ENCODE measurements around the gene CABLES2.
"Not testable (repeated sequence)": the region's sequence is repeated elsewhere in the genome, so short reads cannot be mapped to it uniquely, and the experiment has no call there.

CABLES2 gene

DNA sequence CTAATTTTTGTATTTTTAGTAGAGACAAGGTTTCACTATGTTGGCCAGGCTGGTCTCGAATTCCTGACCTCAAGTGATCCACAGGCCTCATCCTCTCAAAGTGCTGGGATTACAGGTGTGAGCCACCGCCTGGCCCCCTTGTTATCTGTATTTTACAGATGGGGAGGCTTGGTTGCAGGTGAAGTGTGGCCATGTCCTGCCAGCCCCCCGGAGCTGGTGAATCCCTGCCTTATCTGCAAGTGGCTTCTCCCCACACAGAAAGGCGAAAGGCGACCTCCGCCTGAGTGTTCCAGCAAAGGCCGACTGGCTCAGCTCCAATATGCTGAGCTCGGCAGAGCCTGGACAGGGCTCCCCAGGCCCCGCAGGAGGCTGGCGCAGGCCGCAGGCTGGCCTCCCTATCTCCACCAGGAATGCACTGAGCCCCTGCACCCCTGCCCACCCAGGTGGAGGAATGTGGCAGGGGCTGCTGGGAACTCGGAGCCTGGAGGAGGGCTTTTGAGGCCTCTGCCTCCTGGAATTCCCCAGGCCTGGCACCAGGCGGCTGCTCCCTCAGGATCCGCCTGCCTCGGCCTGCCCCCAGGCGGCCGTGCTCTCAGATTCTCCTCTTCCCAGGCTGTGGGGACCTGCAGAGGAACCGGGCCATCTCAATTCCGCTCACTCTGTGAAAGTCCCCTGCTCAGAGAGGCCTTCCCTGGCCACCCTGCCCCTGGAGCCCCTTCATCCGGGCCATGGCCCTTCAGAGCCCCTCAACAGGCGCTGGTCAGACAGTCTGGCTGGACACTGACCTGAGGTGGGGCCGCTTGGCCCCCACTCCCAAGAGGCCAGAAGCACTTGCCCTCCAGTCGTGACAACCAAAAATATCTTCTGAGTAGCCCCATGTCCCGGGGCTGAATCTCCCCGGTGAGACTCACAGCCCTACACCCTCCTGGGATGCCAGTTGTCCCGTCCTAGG lies 30.7 kb downstream of the CABLES2 start:
- H3K9me3 ChIP-seq (ENCODE audit: control insufficient read depth, insufficient read depth, low read length) = no peaks in the 10 kb centered on the region
- no peak overlapping the region for H3K4me2 ChIP-seq (ENCODE audit: low read length)
- H3K4me3 ChIP-seq (ENCODE audit: low read length) = no peak overlapping the region
- no peaks in the 10 kb centered on the region; the same call in 1 of the 2 replicates for H3K27me3 ChIP-seq (ENCODE audit: control insufficient read depth, low read length)
- H3K36me3 ChIP-seq (ENCODE audit: control insufficient read depth, low read length) = peaks cover 3% of the 10 kb centered on the region; the same call in 1 of the 2 replicates
- 0 out of 2 replicates have a peak, but pooled peaks cover 3% of the 10 kb centered on the region for H3K79me2 ChIP-seq (ENCODE audit: control insufficient read depth, low read length)
- H3K27ac ChIP-seq (ENCODE audit: low read depth, low read length) = no peak overlapping the region
- H3K4me1 ChIP-seq (ENCODE audit: control insufficient read depth, low read length) = peaks cover 5% of the 10 kb centered on the region; the same call in 1 of the 2 replicates
- no peaks in the 10 kb centered on the region for H4K20me1 ChIP-seq (ENCODE audit: control insufficient read depth, insufficient read depth, low read depth, low read length)
- no peaks in the 10 kb centered on the region for H3K9me2 ChIP-seq (replicated peaks; ENCODE audit: control insufficient read depth, low read length)
- H3F3A ChIP-seq (ENCODE audit: control insufficient read depth, insufficient read depth) = no peaks in the 10 kb centered on the region
- TF ChIP-seq EZH2phosphoT487 (IDR thresholded peaks at IDR 0.05; ENCODE audit: borderline replicate concordance, low read length) = no peak
- TF ChIP-seq, protein P1, sequence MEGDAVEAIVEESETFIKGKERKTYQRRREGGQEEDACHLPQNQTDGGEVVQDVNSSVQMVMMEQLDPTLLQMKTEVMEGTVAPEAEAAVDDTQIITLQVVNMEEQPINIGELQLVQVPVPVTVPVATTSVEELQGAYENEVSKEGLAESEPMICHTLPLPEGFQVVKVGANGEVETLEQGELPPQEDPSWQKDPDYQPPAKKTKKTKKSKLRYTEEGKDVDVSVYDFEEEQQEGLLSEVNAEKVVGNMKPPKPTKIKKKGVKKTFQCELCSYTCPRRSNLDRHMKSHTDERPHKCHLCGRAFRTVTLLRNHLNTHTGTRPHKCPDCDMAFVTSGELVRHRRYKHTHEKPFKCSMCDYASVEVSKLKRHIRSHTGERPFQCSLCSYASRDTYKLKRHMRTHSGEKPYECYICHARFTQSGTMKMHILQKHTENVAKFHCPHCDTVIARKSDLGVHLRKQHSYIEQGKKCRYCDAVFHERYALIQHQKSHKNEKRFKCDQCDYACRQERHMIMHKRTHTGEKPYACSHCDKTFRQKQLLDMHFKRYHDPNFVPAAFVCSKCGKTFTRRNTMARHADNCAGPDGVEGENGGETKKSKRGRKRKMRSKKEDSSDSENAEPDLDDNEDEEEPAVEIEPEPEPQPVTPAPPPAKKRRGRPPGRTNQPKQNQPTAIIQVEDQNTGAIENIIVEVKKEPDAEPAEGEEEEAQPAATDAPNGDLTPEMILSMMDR (IDR thresholded peaks at IDR 0.05; ENCODE audit: low read depth, low read length, poor library complexity, severe bottlenecking) = no peak

DNA sequence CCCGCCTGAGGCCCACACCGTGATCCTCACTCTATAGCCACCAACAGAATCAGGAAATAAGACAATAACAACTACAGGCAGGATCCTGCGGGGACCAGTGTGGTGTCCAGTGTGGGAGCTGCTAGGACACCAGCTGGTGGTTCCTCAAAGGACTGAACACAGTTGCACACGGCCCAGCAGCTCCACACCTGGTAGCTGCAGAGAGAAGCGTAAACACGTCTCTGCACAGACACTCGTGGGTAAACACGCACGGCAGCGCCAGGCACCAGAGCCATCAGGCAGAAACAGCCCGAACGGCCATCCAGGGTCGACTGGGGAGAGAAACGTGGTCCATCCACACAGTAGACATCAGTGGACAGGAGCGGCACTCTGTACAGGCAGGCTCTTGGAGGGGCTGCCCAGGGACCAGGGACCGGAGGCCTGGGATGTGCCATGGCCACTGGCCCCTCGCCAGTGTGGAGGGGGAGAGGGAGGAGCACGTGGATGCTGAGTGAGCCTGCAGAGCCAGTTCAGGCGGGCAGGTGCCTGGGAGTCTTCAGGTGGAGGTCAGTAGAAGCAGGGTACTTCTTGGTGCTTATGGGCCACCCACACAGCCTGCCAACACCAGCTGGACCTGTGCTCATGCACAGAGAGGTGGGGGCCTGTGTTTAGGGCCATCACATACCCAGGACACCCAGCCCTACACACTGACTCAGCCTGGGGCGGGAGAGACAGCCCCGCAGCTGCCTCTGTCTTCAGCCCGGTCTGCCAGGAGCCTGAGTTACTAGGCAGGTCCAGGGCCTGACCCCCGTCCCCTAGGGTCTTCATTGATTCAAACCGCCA lies 32.5 kb downstream of the CABLES2 start:
- TF ChIP-seq EZH2phosphoT487 (IDR thresholded peaks at IDR 0.05; ENCODE audit: borderline replicate concordance, low read length) = no peak
- TF ChIP-seq, protein P1 (IDR thresholded peaks at IDR 0.05; ENCODE audit: low read depth, low read length, poor library complexity, severe bottlenecking) = no peak
- Histone ChIP-seq H3F3A (ENCODE audit: control insufficient read depth, insufficient read depth) (no peaks in the 10 kb centered on the region), H3K4me3 (ENCODE audit: low read length) (no peak overlapping the region), H3K79me2 (ENCODE audit: control insufficient read depth, low read length) (no peaks in the 10 kb centered on the region), H3K4me1 (ENCODE audit: control insufficient read depth, low read length) (peaks cover 5% of the 10 kb centered on the region; the same call in 1 of the 2 replicates), H3K27ac (ENCODE audit: low read depth, low read length) (no peak overlapping the region), H3K36me3 (ENCODE audit: control insufficient read depth, low read length) (no peaks in the 10 kb centered on the region), H3K9me3 (ENCODE audit: control insufficient read depth, insufficient read depth, low read length) (no peaks in the 10 kb centered on the region), H3K27me3 (ENCODE audit: control insufficient read depth, low read length) (peaks cover 12% of the 10 kb centered on the region), H4K20me1 (ENCODE audit: control insufficient read depth, insufficient read depth, low read depth, low read length) (no peaks in the 10 kb centered on the region), H3K4me2 (ENCODE audit: low read length) (no peak overlapping the region), H3K9me2 (replicated peaks; ENCODE audit: control insufficient read depth, low read length) (no peaks in the 10 kb centered on the region)

DNA sequence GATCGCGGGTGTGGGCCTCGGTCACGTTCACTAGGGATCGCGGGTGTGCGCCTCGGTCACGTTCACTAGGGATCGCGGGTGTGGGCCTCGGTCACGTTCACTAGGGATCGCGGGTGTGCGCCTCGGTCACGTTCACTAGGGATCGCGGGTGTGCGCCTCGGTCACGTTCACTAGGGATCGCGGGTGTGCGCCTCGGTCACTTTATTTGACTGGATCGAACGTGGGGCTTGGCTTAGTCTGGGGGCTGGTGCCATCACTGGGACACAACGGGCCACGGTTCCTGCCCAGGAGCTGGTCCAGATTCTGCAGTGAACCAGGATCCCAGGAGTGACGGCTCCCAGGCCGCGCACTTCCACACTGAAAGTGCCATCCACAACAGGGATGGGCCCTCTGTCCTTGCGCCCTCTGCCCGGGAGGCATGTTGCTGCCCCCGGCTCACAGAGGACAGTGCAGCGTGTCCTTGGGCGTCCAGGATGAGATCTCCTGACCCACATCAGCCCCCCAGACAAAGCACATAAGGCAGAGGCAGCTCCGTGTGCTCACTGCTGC lies 33.4 kb downstream of the CABLES2 start:
- H3F3A ChIP-seq (ENCODE audit: control insufficient read depth, insufficient read depth); H3K27ac ChIP-seq (ENCODE audit: low read depth, low read length); H4K20me1 ChIP-seq (ENCODE audit: control insufficient read depth, insufficient read depth, low read depth, low read length); H3K4me2 ChIP-seq (ENCODE audit: low read length); H3K36me3 ChIP-seq (ENCODE audit: control insufficient read depth, low read length); H3K9me2 ChIP-seq (replicated peaks; ENCODE audit: control insufficient read depth, low read length); H3K79me2 ChIP-seq (ENCODE audit: control insufficient read depth, low read length); H3K9me3 ChIP-seq (ENCODE audit: control insufficient read depth, insufficient read depth, low read length); H3K4me3 ChIP-seq (ENCODE audit: low read length): not testable (repeated sequence)
- H3K4me1 ChIP-seq (ENCODE audit: control insufficient read depth, low read length) = peaks cover 10% of the 10 kb centered on the region
- peaks cover 20% of the 10 kb centered on the region for H3K27me3 ChIP-seq (ENCODE audit: control insufficient read depth, low read length)
